ENCODE results near the gene SRSF9.
"Not testable (repeated sequence)": the region's sequence is repeated elsewhere in the genome, so short reads cannot be mapped to it uniquely, and the experiment has no call there.

Gene SRSF9

DNA sequence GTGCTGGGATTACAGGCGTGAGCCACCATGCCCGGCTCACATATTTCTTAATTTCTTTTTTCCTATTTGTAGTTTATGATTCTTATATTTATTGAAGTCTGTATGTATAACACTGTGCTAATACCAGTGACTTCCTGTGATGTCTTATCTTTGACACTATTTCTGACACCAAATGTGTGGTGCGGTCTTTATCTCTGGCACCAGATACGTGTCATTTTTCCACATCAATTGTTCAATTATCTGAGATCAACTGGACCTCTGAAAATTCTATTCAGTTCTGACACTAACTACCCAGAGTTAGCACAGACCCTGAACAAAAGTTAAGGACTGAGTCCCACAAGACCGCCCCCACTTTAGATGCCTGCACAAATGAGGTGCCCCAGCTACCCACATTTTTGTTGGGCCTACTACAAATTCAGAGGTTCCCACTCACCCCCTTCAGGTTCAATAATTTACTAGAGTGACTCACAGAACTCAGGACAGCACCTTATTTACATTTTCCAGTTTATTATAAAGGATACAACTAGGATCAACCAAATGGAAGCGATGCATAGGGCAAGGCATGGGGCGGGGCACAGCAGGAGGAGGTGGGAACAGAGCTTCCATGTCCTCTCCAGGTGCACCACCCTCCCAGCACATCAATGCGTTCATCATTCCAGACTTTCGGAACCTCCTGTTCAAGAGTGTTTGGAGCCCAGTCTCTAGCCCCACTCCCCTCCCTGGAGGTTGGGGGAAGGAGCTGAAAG is 11.6 kb upstream of the SRSF9 start:
- no peak for DNase-seq

DNA sequence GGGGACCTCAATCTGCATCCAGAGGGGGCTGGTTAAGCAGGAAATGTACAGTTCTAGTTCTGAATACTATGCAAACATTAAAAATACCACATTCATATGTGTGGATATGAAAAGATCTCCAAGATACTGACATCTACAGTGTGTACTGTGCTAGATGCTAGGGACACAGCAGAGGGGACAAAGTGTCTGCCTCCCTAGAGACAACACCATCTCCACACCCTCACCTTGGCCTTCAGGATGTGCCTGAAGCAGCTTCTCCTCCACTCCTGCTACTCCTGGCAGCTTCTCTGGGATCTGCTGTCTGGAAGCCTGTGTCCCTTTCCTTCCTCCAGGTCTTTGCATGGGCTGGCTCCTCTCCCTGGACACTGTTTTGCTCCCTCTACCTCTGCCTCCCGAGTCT is 10.7 kb upstream of the SRSF9 start:
- DNase-seq: no peak

GRCh38 chr12:120479458-120479857 is 9.9 kb upstream of the SRSF9 start:
- DNase-seq: no peak

DNA sequence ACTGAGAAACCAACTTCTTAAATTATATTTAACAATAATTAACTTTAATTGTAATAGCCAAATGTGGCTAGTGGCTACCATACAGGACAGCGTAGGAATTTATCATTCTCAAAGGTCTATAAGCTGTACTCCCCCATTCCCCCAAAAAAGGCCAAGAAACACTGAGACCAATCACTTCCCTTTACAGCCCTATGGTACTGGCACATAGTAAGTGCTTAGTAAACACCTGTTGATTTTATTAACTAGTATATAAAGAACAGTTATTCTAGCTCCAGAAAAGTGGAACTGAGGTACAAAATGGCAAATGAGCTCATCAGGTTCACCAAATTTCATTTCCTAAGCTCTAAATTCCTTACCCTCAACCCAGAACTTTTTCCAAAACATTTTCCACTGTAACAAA is 6.1 kb upstream of the SRSF9 start:
- DNase-seq: no peak

DNA sequence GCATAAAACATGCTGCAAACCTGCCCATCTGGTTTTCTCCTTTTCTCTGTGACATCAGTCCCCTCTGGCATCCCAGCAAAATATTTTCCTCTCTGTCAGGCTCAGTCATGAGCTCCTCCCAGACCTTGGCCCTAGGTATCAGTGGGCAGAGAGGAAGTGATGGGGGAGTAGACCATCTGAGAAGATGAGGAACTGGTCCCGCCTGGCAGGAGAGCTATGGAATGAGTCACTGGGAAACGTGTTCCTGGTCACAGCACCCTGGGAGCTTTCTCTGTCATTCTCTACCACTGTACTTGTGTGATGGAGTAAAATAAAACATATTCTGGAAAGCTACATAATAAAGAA is 5.0 kb upstream of the SRSF9 start:
- no peak for DNase-seq

DNA sequence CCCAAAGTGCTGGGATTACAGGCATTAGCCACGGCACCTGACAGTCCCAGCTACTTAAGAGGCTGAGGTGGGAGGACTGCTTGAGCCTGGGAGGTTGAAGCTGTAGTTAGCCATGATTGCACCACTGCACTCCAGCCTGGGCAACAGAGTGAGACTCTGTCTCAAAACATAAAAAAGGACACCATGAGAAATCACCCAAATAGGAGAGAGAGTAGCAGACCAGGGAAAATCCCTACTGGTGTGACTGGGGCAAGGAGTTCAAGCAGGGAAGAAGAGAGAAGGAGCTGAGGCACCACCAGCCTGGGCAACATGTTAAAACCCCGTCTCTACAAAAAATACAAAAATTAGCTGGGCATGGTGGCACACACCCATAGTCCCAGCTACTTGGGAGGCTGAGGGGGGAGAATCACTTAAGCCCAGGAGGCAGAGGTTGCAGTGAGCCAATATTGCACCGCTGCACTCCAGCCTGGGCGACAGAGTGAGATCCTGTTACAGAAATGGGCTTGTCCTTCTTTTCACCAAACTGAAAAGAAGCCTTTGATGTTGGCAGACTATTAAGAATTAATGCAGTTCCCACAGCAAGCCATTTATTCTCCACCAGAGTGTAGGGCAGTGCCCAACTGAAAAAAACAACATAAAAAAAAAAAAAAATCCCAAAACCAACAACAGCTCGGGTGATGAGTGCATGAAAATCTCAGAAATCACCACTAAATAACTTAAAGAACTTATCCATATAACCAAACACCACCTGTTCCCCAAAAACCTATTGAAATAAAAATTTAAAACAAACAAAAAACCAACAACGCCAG is 4.5 kb upstream of the SRSF9 start:
- no peak for DNase-seq

GRCh38 chr12:120472521-120472920 is 3.0 kb upstream of the SRSF9 start:
- no peak for DNase-seq

GRCh38 chr12:120470150-120470784 is 719 bp upstream of the SRSF9 start:
- peak; percentile 48 for DNase-seq

GRCh38 chr12:120468821-120469449 is 613 bp downstream of the SRSF9 start:
- DNase-seq: no peak

DNA sequence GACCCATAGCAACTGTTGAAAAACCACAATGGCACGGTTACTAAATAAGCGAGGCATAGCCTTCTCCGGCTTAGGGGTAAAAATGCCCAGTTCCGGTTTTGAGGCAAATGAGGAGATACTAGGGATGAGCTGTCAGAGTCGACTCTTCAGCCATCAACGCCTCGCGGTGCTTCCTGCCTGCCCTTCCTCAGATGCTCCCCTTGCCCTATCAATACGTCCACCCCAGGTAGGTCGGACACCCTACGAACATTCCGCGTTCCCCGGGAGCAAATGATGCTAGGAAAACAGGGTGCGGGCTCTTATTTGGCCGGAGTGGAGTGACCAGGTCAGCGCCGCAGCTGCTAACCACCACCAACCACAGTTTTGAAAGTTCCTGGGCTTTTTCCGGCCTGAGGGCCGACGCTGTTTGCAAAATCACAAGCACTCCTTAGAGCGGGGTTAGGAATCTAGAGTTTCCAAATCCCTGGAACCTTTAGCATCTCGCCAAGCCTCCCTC is 1.2 kb downstream of the SRSF9 start:
- no peak for DNase-seq

GRCh38 chr12:120467439-120467838 is 2.1 kb downstream of the SRSF9 start:
- DNase-seq: no peak

DNA sequence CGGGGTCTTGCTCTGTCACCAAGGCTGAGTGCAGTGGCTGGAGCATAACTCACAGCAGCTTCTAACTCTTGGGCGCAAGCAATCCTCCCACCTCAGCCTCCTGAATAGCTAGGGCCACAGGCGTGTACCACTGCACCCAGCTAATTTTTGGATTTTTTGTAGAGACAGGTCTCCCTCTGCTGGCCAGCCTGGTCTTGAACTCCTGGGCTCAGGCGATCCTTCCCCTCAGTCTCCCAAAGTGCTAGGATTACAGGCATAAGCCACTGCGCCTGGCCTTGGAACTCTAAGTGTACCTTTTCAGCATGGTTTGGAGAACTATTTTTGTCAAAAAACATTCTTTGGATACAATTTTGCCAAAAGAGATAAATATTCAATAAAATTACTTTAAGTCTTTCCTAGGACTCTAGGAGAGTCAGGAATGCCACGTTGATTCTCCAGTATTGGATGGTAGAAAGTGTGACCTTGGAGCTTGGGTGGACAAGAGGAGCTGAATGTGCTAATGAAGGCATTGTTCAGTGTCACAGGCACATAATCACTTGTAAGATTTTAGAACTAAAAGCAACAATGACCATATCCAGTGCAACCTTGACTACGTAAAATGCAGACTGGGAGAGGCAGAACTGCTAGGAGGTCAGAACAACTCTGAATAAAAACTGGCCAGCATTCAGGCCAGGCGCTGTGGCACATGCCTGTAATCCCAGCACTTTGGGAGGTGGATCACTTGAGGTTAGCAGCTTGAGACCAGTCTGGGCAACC is 2.8 kb downstream of the SRSF9 start:
- DNase-seq: peak; percentile 22

DNA sequence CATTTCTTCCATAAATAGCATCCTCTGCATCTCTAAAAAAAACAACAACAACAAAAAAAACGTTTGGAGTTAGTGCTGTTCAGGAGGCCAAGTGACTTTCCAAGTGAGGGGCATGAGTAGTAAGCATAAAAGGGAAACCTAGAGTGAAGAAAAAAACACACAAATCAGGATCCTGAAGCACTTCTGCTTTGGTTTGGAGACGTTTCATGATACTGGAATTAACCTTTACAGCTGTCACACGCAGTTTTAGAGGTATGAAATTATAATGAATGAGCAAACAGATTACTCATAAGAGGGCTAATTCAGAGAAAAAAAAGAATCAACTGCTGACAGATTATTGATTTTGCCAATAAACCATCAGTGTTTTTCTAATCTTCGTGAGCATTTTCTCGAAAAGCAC is 3.8 kb downstream of the SRSF9 start:
- DNase-seq: no peak

DNA sequence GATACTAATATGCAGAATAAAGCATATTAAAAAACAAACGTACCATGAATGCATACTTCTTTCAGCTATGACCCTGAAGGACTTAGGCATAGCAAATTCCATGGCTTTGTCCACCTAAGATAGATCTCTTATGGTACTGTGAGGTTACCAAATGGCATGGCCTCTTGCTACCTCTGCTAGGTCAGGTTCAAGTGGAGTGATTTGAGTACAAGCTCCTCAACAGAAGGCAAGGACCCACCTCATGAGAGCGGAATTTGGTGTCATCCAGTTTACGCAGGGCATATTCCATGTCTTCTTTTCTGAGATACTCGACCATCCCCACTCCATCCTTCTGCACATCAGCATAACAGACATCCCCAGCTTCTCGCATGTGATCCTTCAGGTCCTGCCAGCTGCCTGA is 5.8 kb downstream of the SRSF9 start:
- DNase-seq: no peak

DNA sequence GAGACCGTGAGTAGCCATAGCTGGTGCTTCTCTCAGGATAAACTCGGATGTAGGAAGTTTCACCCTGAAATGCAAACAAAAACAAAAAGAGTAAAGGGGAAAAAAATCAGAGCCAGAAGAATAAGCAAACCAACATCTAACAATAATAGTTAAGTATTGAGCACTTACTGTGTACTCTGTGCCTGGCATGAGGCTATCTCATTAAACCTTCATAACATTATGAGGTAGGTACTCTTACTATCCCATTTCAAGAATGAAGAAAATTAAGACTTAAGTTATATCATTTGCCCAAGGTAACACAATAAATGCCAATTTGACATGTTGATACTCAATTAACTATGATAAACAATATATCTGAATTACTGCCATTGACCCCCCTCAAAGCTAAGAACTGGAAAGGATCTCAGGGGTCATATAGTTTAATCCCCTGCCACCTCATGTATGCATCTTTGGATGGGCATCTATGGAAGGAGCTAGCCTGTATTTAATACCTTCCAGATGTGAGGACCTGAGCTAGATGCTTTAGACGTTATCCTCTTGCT is 7.4 kb downstream of the SRSF9 start:
- no peak for DNase-seq

DNA sequence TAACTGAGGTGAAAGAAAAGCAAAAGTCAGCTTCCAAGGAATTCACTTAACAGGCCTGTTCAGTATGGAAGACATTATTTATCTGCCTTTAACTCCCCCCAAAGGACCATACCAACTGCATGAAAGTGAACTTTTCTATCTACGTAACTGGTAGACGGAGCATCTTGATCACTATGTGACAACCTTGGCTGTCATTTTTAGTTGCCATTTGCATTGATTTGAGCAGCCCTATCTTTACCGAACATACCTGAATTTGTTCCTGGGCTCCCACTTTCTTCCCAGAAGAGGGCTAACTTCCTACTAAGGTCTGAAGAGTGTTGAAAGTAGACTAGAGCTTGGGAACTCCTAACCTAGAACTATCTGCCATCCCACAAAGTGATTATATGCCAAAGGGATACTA is 9.4 kb downstream of the SRSF9 start:
- no peak for DNase-seq

GRCh38 chr12:120457133-120457532 is 12.4 kb downstream of the SRSF9 start:
- DNase-seq: no peak

DNA sequence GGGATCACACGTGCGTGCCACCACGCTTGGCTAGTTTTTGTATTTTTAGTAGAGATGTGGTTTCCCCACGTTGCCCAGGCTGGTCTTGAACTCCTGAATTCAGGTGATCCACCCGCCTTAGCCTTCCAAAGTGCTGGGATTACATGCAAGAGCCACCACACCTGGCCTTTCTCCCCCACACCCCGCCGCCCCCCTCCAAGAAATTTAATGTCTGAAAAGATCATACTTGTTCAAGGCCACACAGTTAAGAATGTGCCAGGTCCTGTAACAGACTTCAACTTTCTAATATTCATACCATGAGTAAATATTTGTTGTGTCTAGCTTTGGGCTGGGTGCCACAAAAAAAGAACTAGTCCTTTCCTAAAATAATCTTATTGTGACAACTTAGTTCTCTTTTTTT is 14.2 kb downstream of the SRSF9 start:
- no peak for DNase-seq

DNA sequence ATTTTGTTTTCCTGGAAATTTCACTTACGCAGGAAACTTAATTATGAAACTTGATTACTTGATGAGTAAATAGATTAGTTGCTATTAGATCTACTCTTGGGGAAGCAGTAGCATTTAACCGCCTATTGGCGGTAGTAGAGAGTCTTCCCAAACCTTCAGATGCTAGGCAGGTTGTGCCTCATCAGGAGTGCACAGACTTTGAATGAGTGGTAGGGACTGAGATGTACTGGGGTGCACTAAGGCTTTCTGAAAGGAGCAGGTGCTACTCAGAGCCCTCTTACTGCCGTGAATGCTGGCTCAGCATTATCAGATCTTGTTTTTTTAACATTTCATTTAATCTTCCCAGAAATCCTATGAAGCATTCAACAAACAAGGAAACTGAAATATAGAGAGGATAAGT is 15.6 kb downstream of the SRSF9 start:
- DNase-seq: no peak

GRCh38 chr12:120453060-120453750 is 16.3 kb downstream of the SRSF9 start:
- DNase-seq: no peak

- DNase-seq: not testable (repeated sequence)
Observed at GRCh38 chr12:120452524-120452923, 17.0 kb downstream of the SRSF9 start.

- DNase-seq: no peak
Observed at GRCh38 chr12:120447992-120448391, 21.6 kb downstream of the SRSF9 start.
